NOMO-1 (cell line): ENCODE measurements around the gene NAMPT.
"Not testable (repeated sequence)": the region's sequence is repeated elsewhere in the genome, so short reads cannot be mapped to it uniquely, and the experiment has no call there.

Source experiments
- DNase-seq, 2 experiments: peaks; one replicate each; lab custom pipeline; 2025; ENCODE audit not compliant: unreplicated experiment in 2 of 2; lab: John Stamatoyannopoulos, UW

The NAMPT gene

DNA sequence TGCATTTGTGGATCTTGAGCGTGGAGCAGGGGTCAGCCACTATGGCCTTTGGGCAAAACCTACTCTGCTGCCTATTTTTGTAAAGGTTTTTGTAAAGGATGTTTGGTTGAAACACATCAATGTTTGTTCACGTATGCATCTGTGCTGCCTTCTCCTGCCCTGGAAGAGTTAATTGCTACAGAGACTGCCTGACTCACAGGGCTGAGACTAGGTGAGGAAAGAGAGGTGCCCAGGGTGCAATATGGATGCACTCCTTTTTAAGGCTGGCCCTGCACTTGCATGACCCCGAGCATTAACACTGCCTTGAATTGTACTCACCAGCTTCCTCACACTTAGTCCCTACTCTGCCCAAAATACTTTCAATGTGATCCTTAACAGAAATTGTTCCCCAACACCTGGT is 20.9 kb upstream of the NAMPT start:
- no peak for DNase-seq

DNA sequence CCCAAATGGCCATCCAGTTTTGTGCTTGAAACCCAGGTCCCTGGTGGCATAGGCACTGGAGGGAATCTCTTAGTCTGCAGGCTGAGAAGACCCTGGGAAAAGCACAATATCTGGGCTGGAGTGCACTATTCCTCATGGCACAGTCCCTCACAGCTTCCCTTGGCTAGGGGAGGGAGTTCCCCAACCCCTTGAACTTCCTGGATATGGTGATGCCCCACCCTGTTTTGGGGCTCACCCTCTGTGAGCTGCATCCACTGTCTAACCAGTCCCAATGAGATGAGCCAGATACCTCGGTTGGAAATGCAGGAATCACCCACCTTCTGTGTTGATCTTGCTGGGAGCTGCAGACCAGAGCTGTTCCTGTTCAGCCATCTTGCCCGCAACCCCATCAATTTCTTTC is 19.8 kb upstream of the NAMPT start:
- DNase-seq, result no peak

DNA sequence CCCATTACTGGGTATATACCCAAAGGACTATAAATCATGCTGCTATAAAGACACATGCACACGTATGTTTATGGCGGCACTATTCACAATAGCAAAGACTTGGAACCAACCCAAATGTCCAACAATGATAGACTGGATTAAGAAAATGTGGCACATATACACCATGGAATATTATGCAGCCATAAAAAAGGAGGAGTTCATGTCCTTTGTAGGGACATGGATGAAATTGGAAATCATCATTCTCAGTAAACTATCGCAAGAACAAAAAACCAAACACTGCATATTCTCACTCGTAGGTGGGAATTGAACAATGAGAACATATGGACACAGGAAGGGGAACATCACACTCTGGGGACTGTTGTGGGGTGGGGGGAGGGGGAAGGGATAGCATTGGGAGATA is 13.8 kb upstream of the NAMPT start:
- DNase-seq, result not testable (repeated sequence)

DNA sequence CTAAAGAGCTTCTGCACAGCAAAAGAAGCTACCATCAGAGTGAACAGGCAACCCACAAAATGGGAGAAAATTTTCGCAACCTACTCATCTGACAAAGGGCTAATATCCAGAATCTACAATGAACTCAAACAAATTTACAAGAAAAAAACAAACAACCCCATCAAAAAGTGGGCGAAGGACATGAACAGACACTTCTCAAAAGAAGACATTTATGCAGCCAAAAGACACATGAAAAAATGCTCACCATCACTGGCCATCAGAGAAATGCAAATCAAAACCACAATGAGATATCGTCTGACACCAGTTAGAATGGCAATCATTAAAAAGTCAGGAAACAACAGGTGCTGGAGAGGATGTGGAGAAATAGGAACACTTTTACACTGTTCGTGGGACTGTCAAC is 13.4 kb upstream of the NAMPT start:
- not testable (repeated sequence) for DNase-seq

DNA sequence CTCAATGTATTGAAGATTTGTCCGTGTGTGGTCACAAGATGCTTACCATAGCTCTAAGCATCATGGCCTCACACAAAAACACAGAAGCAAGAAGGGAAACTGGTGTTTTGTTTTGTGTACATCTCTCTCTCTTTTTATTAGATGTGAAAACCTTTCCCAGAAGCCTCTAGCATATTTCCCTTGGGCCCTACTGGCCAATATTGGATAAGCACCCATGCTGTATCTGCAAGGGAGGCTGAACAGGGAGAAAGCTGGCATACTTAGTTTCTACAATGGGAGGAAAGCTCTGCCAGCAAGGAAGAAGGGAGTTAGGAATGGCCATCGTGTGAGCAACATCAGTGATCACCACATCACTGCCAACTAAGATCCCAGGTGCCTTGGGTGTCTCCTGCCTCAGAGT is 9.6 kb upstream of the NAMPT start:
- DNase-seq, result no peak

DNA sequence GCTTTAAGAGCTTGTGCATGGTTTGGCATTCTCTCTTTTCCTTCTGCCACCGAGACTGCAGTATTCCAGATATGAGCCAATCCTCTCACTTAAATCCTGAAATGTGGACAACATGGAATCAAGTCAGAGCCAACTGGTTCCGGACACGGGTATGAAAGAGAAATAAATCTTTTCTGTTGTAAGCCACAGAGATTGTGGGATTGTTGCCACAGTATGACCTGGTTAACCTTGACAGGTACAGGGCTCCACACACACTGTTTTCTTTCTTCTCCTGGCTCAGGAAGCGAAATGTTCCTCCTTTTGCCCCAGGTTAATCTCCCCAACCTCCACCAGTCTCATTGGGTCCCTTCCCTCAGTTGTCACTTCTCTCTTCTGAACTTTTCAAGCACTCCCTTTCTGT is 6.5 kb upstream of the NAMPT start:
- no peak for DNase-seq

DNA sequence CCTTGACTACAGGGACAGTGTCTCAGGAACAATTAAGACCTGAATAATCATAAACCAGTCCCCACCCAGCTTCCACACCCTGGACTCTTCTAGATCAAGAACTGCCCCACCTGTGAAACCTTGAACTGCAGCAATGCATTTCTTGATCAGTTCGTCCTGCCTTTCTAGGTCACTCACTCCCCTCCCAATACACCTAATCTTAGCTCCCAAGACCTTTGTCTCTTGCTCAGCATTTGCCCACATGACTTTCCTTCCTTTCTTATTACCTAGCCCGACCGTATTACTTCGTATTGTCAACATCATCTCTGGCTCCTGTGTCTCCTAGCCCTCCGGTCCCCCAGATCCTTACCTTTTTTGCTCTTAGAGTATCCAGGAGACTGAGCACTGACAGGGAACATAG is 5.5 kb upstream of the NAMPT start:
- DNase-seq, result no peak

DNA sequence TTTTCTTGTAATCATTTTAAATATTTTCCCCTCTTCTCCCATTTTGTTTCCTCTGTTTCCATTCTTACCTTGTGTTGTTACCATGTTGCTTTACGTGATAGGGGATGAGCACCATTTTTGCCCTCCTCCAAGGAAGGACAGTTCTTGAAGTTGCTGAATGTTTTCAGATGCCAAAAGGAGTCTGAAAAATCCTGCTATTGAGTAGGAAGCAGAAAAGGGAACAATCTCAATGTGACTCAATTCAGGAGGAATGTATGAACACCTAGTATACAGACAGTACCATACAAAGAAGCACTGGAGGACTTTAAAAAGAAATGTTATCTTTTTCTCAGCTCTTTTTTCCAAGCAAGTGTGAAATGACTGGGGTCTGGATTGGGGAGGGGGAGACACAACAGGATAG is 5.1 kb upstream of the NAMPT start:
- no peak for DNase-seq

DNA sequence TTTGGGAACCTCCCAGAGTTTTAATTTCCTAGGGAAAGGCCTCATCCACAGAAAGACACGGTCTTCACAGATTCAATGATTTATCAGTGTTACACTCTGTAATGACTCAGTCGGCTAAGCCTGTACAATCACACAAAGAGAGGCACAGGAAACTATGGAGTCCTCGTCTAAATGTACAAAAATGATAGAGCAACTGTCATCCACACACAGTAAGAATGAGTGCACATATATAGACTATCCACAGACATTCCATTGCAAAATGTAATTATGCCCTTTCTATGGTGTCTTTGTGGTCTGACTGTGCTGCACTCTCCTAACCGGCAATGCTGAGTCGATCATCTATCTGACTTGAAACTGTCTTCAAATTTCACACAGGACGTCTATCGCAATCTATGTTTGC is 3.5 kb upstream of the NAMPT start:
- no peak for DNase-seq

DNA sequence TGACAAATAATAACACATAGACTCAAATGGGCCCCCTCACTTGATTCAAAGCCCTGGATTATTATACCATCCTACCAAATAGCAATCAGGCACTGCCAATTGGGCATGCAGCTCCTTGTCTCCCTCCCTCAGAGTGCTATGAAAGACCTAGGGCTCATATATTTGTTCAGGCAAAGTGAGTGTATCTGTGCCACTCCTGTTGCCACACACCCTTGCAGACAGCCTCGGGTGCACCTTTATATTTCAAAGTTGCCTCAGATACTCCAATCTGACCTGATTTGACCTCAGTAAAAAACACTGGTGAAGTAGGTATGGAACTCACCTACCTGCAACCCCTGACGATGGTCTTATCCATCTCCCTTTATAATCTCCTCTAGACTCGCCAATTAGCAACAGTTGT is 3.0 kb upstream of the NAMPT start:
- no peak for DNase-seq

DNA sequence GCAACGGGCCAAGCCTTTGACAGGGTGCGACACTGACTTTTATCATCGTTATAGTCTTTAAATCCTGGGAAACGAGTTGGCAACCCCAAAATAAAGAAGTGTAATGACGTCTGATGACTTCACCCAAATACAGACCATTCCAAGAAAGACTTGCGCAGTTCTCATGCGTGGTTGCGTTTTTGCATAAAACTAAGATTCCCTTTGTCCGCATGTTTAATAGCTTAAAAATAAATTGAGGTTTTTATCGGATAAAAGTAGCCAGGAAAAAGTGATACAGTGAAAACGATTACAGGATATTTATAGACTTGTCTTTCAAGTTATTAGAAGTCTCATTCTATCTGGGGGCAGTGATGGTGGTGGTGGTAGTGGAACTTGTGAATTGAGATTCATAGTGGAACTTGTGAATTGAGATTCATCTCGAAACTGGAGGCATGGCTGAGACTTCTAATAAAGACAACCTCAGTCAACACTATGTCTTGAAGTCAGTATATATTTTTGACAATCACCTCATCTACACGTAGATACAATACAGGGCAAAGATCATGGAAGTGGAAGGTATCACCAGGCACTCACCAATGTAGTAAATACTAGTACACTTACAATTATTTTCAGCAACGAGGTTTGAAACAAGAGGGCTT is 1.2 kb upstream of the NAMPT start:
- DNase-seq, result no peak

DNA sequence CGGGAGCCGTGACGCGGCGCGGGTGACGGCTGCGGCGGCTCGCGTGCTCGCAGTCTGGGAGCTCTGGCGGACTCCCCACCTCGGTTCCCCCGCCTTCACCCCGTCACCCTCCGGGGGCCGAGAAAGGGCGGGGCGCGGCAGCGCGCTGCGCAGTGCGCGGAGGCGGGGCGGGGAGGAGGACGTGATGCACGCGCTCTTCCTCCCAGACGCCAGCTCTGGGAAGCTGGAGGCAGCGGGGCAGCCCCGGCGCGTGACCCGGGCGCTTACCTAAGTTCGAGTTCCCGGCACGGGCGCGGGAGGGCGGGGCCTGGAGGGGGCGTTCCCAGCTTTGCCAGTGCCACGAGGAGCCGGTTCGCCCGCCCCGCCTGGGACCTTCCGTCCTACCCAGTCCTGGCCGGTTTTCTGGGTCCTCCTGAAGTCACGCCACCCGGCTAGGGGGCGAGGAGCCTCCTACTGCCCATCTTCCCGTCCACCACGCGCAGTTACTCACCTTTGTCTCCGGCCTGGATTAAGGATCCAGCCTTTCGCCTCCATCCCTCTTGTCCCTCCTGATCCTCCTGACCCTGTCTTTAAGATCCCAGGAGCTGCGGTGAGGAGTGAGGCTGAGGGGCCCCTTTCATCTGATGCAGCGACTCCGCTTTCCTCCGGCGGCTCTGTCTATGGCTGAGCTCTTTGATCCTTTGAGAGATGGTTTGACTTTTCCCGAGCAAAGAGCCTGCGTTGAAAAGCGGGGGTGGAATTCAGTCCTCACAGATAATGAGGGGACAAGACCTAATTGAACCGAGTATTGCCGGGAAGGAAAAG is 470 bp upstream of the NAMPT start:
- DNase-seq, result peak; percentile 78 to 88

DNA sequence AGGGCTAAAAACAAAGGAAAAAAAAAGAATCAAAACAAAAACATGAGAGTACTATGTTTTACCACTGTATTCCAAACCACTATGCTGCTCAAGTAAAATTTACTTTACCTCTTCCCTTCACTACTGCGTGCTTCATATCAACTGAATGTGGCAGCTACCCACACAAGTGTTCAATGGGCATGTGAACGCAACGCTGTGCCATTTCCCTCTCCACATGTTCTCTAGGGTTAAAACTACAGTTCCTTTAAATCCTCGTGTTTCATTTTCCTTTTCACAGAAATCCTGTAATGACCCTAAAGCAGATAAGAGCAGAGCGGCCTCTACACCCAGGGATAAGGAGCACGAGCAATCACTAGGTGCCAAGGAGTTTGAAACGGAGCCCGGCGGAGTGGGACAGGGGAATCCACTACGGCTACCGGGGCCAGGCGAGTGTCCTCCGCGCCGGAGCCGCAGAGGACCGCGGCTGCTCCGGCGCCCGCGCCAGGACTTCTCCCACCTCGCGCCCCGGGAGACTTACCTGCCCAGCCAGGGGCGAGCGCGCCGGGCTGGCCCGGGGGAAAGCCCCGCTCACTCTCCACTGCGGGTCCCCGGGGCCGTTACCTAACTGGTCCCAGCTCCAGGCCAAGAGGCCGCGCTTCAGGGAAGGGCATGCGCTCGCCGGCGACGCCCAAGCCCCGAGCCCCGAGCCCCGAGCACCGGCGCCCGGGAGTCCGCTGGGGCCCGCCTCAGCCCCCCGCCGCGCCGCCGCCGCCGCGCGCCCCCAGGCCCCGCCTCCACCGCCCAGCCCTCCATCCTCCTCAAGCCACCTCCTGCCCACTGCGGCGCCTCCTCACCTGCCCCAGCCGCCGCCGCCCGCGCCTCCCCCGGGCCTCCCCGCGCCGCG is 711 bp downstream of the NAMPT start:
- peak in 1 of 2 experiments; percentile 5 for DNase-seq

DNA sequence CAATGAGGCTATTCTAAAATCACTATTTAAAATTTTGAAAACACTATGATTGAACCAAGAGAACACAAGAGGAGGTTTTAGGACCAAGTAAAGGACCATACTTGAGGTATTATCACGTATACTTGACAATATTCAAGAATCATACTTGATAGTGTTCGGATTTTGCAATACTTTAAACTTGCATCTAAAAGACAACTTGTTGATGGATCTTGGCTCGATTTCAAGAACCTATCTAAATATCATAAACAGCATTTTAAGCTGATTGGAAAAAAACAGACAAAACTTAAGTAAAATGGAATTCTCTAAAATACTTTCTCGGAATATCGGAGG is 1.3 kb downstream of the NAMPT start:
- no peak for DNase-seq

DNA sequence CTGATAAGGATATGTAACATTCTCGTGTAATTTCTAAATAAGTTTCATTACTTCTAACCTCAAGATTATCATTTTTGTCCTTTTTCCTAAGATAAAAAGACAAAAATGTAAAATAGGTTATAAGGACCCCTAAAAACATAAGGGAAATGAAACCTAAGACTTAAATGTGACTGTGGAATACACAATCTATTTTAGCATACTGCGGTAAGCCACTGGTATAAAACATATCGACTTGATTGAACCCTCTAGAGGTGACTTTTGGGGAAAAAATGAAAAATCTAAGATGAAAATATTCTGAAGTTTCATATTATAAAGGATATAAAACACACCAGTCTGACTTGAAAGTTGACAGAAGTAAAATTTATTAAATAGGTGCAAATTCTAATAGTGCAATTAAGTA is 1.9 kb downstream of the NAMPT start:
- peak in 1 of 2 experiments; percentile 7 for DNase-seq

DNA sequence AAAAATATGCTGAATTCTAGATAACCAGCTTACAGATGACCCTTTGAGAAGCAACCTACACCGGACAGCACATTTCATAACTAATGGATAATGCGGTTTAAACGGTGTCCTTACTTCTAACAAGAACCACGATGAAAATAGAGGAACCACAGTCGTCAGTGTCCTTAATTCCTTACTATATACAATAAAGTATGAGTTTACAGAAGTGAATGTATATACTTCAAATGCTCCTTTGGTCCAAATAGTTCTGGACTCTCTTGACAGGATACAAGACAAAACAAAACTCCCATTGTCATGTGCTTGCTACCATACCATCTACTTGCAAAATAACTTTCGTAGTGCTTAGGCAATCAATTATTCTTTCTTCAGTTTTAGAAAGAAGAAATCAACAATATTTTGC is 2.4 kb downstream of the NAMPT start:
- DNase-seq, result peak in 1 of 2 experiments; percentile 28

DNA sequence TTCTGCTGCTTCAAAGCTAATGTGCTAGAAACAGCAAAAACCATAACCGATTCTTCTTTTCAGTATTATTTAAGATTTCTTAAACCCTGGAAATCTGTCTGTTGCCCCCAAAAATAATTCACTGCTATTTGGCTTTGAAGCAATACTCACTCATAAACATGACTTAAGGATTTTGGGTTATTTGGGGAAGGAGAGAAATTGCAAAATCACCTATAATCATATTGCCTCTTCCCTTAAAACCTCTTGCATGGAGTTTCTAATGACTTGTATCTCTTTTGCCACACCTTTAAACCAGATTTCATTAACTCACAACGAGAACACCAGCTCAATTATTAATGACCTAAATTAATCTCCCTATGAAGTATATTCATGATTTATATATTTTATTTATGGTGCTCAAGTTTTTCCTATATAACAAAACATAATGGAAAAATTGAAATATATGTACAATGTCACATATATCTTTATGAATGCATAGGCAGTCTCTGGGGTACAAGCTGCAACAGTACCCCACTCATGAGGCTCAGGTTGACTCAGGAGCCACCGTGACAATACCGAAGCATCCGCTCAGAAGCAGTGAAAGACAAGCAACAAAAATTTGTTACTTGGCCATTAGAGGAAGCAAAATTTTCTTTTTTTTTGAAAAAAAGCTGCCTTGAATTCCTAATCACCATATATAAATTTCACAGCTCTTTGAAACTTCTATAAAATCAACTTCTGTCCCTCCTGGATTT is 3.0 kb downstream of the NAMPT start:
- DNase-seq, result no peak

DNA sequence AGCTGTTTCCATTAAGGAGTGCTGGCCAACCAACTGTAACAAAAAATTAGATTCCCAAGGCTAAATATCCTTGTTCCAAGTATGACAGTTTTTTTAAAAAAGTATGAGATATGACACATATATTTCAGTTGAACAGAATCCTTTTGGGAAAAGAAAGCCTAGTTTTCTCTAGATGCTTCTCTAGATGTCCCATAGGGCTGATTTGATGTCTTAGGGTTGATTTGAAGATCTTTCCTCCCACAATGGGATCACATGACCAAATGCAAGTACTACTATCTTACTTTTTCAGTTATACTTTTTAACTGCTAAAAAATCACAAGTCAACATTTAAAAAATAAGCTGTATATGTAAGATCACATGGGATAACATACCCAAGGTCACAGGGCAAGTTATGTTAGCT is 3.7 kb downstream of the NAMPT start:
- DNase-seq, result no peak

DNA sequence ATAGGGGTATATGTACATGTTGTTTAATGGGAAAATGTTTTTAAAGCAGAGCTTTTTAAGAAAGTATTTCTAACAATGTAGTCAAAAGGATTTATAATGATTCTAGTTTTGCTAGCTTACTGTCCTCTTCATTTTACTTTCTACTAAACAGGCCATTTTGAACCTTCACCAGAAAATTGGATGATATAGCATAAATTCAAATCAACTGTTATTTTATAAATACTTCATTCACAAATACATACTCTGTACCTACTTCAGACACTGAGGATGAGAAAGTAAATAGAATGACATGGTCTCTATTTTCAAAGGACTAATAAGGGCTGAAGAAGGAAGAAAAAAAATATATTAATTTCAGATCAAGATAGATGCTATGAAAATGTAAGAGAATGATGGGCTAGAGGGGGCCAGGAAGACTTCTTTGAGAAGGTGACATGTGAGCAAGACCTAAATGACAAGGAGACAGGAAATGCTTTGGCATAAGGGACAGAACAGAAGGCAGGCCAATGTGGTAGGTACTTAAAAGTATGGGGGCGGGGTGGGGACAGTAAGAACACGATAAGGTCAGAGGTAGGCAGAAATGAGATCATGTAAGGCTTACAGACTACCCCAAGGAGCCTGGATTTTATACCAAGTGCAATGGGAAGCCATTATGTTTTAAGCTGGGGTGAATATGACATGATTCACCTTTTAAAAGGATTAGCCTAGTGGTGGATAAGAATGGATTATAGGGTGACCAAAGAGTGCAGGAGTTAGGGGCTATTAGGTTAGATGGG is 5.2 kb downstream of the NAMPT start:
- DNase-seq, result no peak

DNA sequence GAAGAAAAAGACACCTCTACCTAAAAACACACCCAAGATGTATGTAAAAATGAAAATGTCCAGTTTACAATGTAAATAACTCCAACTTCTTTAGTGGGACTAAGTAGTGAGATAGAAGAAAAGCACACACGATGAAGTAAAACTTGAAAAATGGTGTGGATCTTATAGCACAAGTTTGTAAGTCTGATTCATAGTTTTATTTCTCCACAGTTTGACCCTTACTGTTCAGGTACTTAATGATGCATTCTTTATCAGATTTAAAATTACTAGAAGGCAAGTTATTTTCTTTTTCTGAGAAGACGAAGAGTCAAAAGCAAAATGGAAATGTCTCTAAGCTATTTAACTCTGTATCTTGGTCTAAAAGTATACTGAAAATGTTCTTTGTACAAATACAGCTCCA is 6.1 kb downstream of the NAMPT start:
- no peak for DNase-seq
